K562 (cell line): ENCODE results near the gene TEKT2. TPM values are rescaled to one million over a fixed set of nuclear protein-coding genes. Genes with fewer than 3 reads are reported as not detected.

Experiments used
- ATAC-seq: fragments of 200-7000 bp; cut with Tn5 transposase; 3 replicates; pipeline ENCODE4 v1.9.1; 2020; ENCODE audit warnings: moderate library complexity
- BruUV-seq: library from RNA; stranded (reverse); fragments of 400-500 nt; replicated peaks from 2 replicates; lab custom pipeline; 2021; lab: Mats Ljungman, UMichigan
- CTCF ChIA-PET: fragments of 300-600 bp; formaldehyde crosslinking; extraction: SDS; loops from one replicate; lab custom pipeline; 2021; ENCODE audit warnings: low intra/inter-chr PET ratio; lab: Yijun Ruan, JAX
- POLR2A ChIA-PET: fragments of 300-600, 350-650 bp; sonication (Branson Sonifier 250); formaldehyde crosslinking; extraction: SDS; loops from one replicate; lab custom pipeline; 2021; ENCODE audit warnings: antibody characterized with exemption, inconsistent platforms; lab: Yijun Ruan, JAX
- DNase-seq, 4 experiments: peaks; one replicate each; pipeline versions ENCODE4 v3.0.0 to v3.0.0-alpha.2; 2011 to 2018; ENCODE audit warnings: low spot score in 3 of 4, mixed read lengths in 3 of 4; ENCODE audit errors: extremely low read depth in 1 of 4
- FAIRE-seq: peaks from 2 replicates; lab custom pipeline; 2011; peaks lifted over from hg19 to GRCh38; lab: Jason Lieb, UNC
- H2AFZ ChIP-seq: 2 replicates; pipeline ENCODE4 v1.6.0; 2011; ENCODE audit warnings: low read depth, low read length, control low read depth, inconsistent platforms
- H3K27ac ChIP-seq: fragments of 200-600 bp; 3 replicates; pipeline ENCODE4 v1.8.0; 2011; ENCODE audit warnings: low read depth, mild to moderate bottlenecking, control low read depth, inconsistent platforms, low read length, moderate library complexity, mixed read lengths; ENCODE audit errors: extremely low read depth
- H3K27me3 ChIP-seq, 2 experiments: fragments of 300-600 bp in 1 of 2; 2 replicates in 1 of 2; 3 replicates in 1 of 2; pipeline versions ENCODE4 v1.6.0 to v1.8.0; 2011; ENCODE audit warnings: inconsistent platforms in 2 of 2, low read length in 2 of 2, mild to moderate bottlenecking in 1 of 2, mixed read lengths in 1 of 2, moderate library complexity in 1 of 2; ENCODE audit not compliant: control insufficient read depth in 2 of 2, insufficient read depth in 2 of 2
- H3K36me3 ChIP-seq: fragments of 300-600 bp; 3 replicates; pipeline ENCODE4 v1.8.0; 2011; ENCODE audit warnings: mild to moderate bottlenecking, low read length, inconsistent platforms; ENCODE audit not compliant: control insufficient read depth, insufficient read depth
- H3K4me1 ChIP-seq, 2 experiments: fragments of 200-600 bp in 1 of 2; replicated peaks in 1 of 2; 2 replicates in 1 of 2; 3 replicates in 1 of 2; pipeline versions ENCODE4 v1.5.1 to v1.8.0; 2011; ENCODE audit warnings: inconsistent platforms in 2 of 2, low read length in 2 of 2, mild to moderate bottlenecking in 1 of 2, mixed read lengths in 1 of 2, moderate library complexity in 1 of 2; ENCODE audit not compliant: control insufficient read depth in 2 of 2, insufficient read depth in 2 of 2
- H3K4me2 ChIP-seq: 2 replicates; pipeline ENCODE4 v1.6.1; 2011; ENCODE audit warnings: low read length, control low read depth, inconsistent platforms, mixed read lengths; ENCODE audit not compliant: insufficient read depth
- H3K4me3 ChIP-seq: fragments of 200-600 bp; sonication (generic), shearing (Covaris generic); 2 replicates; pipeline ENCODE4 v1.5.1; 2016; ENCODE audit warnings: control low read depth, inconsistent platforms
- H3K79me2 ChIP-seq: fragments of 200-600 bp; 3 replicates; pipeline ENCODE4 v1.8.0; 2011; ENCODE audit warnings: low read length, inconsistent platforms; ENCODE audit not compliant: control insufficient read depth, insufficient read depth
- H3K9ac ChIP-seq, 2 experiments: 2 replicates each; pipeline versions ENCODE4 v1.6.0 to v1.6.1; 2011; ENCODE audit warnings: low read depth in 2 of 2, low read length in 2 of 2, control low read depth in 1 of 2, inconsistent platforms in 1 of 2, mild to moderate bottlenecking in 1 of 2, mixed read lengths in 1 of 2; ENCODE audit not compliant: insufficient read depth in 1 of 2
- H3K9me1 ChIP-seq: one replicate; pipeline ENCODE4 v1.6.0; 2011; ENCODE audit warnings: inconsistent platforms, mild to moderate bottlenecking, low read length, moderate library complexity; ENCODE audit not compliant: control insufficient read depth, insufficient read depth
- H3K9me3 ChIP-seq: replicated peaks from 2 replicates; pipeline ENCODE4 v1.5.1; 2011; ENCODE audit warnings: low read depth, low read length, inconsistent platforms; ENCODE audit not compliant: control insufficient read depth, insufficient read depth
- H4K20me1 ChIP-seq: replicated peaks from 2 replicates; pipeline ENCODE4 v1.6.1; 2011; ENCODE audit warnings: low read length, inconsistent platforms, mixed read lengths; ENCODE audit not compliant: control insufficient read depth, insufficient read depth
- CHD2 ChIP-seq: IDR thresholded peaks from 2 replicates; pipeline ENCODE4 v1.6.1; 2011; ENCODE audit warnings: low read depth, low read length
- ETV1 ChIP-seq: fragments of 450-650 bp; conservative IDR thresholded peaks from 2 replicates; pipeline ENCODE4 v1.6.1; 2016; ENCODE audit warnings: missing genetic modification characterization, control low read depth, low read depth, missing compliant biosample characterization
- ETV5 ChIP-seq: sonication (generic); formaldehyde crosslinking; IDR thresholded peaks from 2 replicates; pipeline ENCODE4 v1.4.0; 2020; ENCODE audit warnings: low read depth, mild to moderate bottlenecking, missing genetic modification reagents
- ETV6 ChIP-seq, 3 experiments: fragments of 150-350 bp in 1 of 3; sonication (generic) in 1 of 3; formaldehyde crosslinking in 1 of 3; IDR thresholded peaks; 2 replicates each; pipeline versions ENCODE4 v1.6.1 to v1.8.0; 2014 to 2022; ENCODE audit warnings: borderline replicate concordance in 2 of 3, low read depth in 2 of 3, antibody characterized with exemption in 1 of 3, low read length in 1 of 3, mild to moderate bottlenecking in 1 of 3, missing genetic modification reagents in 1 of 3
- HOXB6 ChIP-seq: fragments of 250-450 bp; sonication (Bioruptor Pico); IDR thresholded peaks from 2 replicates; pipeline ENCODE4 v1.5.1; 2022; ENCODE audit warnings: mild to moderate bottlenecking, borderline replicate concordance
- NFE2 ChIP-seq: IDR thresholded peaks from 2 replicates; pipeline ENCODE4 v1.6.1; 2014; ENCODE audit warnings: antibody characterized with exemption, low read depth
- SMARCE1 ChIP-seq: fragments of 450-650 bp; IDR thresholded peaks from 2 replicates; pipeline ENCODE4 v1.7.1; 2016; ENCODE audit warnings: mild to moderate bottlenecking
- SMC3 ChIP-seq: conservative IDR thresholded peaks from 2 replicates; pipeline ENCODE4 v1.6.1; 2011; ENCODE audit warnings: low read depth, low read length, improper control_type of control experiment; ENCODE audit not compliant: insufficient read depth
- SREBF2 ChIP-seq: sonication (generic); formaldehyde crosslinking; IDR thresholded peaks from 2 replicates; pipeline ENCODE4 v1.4.0; 2020; ENCODE audit warnings: mild to moderate bottlenecking, missing genetic modification reagents
- TEAD4 ChIP-seq, 2 experiments: sonication (generic) in 1 of 2; formaldehyde crosslinking in 1 of 2; IDR thresholded peaks; 2 replicates each; pipeline versions ENCODE4 v1.6.1 to v1.8.0; 2012 to 2022; ENCODE audit warnings: borderline replicate concordance in 1 of 2, inconsistent platforms in 1 of 2, low read length in 1 of 2, mild to moderate bottlenecking in 1 of 2, missing genetic modification reagents in 1 of 2
- XRCC5 ChIP-seq: fragments of 200-400 bp; formaldehyde crosslinking; IDR thresholded peaks from 2 replicates; pipeline ENCODE4 v1.6.1; 2017; ENCODE audit warnings: low read depth, mild to moderate bottlenecking, low read length
- ZFP1 ChIP-seq: fragments of 450-650 bp; formaldehyde crosslinking; IDR thresholded peaks from 2 replicates; pipeline ENCODE4 v1.4.0; 2020; ENCODE audit warnings: mild to moderate bottlenecking, mixed read lengths
- ZFX ChIP-seq: sonication (generic); formaldehyde crosslinking; IDR thresholded peaks from 2 replicates; pipeline ENCODE4 v1.8.0; 2022; ENCODE audit warnings: mild to moderate bottlenecking, missing genetic modification reagents, moderate library complexity
- ZKSCAN1 ChIP-seq: fragments of 150-350 bp; IDR thresholded peaks from 2 replicates; pipeline ENCODE4 v1.6.1; 2016; ENCODE audit warnings: low read depth, low read length
- ZNF384 ChIP-seq: IDR thresholded peaks from 2 replicates; pipeline ENCODE4 v1.6.1; 2012; ENCODE audit warnings: low read depth, low read length, improper control_type of control experiment
- WGBS: fragments of 100-300 bp; shearing (Covaris generic); methylation state at CpG from one replicate; pipeline ENCODE4 v1.1.6; 2016; ENCODE audit warnings: low coverage, mixed read lengths; ENCODE audit not compliant: insufficient coverage; ENCODE audit errors: missing lambda C conversion rate; 5-methylcytosine and 5-hydroxymethylcytosine counted together
- in situ Hi-C: fragments of 300-500 bp; cut with MboI; formaldehyde crosslinking; loops from 4 replicates; pipeline ENCODE4 v1.15.0; 2018; ENCODE audit warnings: inconsistent platforms, mixed read lengths
- intact Hi-C: fragments of 100-400 bp; cut with micrococcal nuclease; formaldehyde crosslinking; loops from 2 replicates; pipeline ENCODE4 v1.14.2; 2022
- polyA plus RNA-seq, 8 experiments: library from polyadenylated mRNA; depleted of rRNA in 4 of 8; stranded (reverse) in 5 of 8; unstranded in 3 of 8; fragments of >200 nt; fragmentation: Nextera tagmentation in 2 of 8; fragmentation: Illumina TruSeq in 1 of 8; extraction: Ambion mirVana in 2 of 8; extraction: Trizol in 1 of 8; gene quantifications; 2 replicates each; pipeline versions ENCODE4 v1.2.1 to v1.2.3, GENCODE V29; 2011 to 2014; ENCODE audit warnings: inconsistent platforms in 1 of 8, missing spikeins in 1 of 8
- total RNA-seq, 7 experiments: library from RNA; depleted of rRNA in 6 of 7; stranded (reverse); fragments of >200 nt in 6 of 7; fragmentation: Illumina TruSeq in 2 of 7; extraction: Trizol in 2 of 7; gene quantifications; 2 replicates each; pipeline versions ENCODE4 v1.2.1 to v1.2.3, GENCODE V29; 2011 to 2021; ENCODE audit warnings: low replicate concordance in 1 of 7
- TF ChIP-seq, protein P1 (sequence below): fragments of 450-650 bp; formaldehyde crosslinking; IDR thresholded peaks from 2 replicates; pipeline ENCODE4 v1.4.0; 2022; ENCODE audit warnings: mild to moderate bottlenecking, moderate library complexity

Gene TEKT2
- total and polyA plus RNA-seq, 9 of the 15 experiments (the other 6 are each of a cell fraction or from before 2014, with no cell fraction given): 0.06 to 0.94 (median 0.30) TPM; not detected in 1

DNA sequence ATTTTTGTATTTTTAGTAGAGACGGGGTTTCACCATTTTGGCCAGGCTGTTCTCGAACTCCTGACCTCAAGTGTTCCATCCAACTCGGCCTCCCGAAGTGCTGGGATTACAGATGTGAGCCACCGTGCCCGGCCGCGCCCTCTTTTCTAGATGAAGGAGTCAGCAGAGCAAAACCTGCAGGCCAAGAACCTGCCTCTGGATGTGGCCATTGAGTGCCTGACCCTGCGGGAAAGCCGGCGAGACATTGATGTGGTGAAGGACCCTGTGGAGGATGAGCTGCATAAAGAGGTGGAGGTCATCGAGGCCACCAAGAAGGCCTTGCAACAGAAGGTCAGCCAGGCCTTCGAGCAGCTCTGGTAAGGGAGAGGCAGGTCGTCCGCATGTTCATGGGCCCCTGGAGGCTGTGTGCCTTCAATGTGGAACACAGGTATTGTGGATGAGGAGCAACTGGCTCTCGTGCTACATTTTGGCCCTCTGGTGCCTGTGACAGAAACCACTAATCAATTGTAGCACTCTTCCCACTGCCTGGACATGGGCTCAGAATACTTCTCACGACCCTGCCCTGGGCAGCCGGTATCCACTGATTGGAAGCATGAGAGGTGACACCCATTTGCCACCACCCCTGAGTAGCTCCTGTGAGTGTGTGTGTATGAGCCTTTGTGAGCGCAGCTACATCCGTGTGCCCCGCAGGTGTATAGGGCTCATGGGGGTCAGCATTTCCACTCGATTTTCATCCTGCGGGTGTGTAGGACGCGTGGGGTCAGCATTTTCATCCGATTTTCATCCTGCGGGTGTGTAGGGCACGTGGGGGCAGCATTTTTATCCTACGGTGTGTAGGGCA is 2.0 kb downstream of the TEKT2 start:
- peaks cover 6% of the 10 kb centered on the region for H3K9me1 ChIP-seq
- no peaks in the 10 kb centered on the region for H3K9me3 ChIP-seq
- WGBS: 74% methylated on average over 29 of the region's 29 CpGs
- peak in 1 of 4 experiments; percentile 14 for DNase-seq
- H3K36me3 ChIP-seq: peaks cover 9% of the 10 kb centered on the region; the same call in 1 of the 3 replicates
- in situ Hi-C loops (no loop called here), intact Hi-C loops (loop anchor here (5.0 kb wide), 2 partner anchors 154 to 229 kb away; partner anchors contain the start of gene AGO3)
- peaks cover 18% of the 10 kb centered on the region for H3K79me2 ChIP-seq
- H3K4me1 ChIP-seq: peaks cover 18 to 44% of the 10 kb centered on the region in 2 experiments; a peak in 4 of 5 replicates
- CTCF ChIA-PET: no interaction called here
- no peak overlapping the region for H3K27ac ChIP-seq
- 0 out of 4 replicates have a peak overlapping the region, but pooled peaks of 1 of the 2 experiments have one; percentile 2 for H3K9ac ChIP-seq
- TF ChIP-seq ETV5 (no peak), TEAD4 (IDR thresholded peaks at IDR 0.05; ENCODE audit: low read length) (no peak), TEAD4 (CRISPR knock-in tag; IDR thresholded peaks at IDR 0.05; ENCODE audit: borderline replicate concordance) (no peak), SMARCE1 (no peak), NFE2 (no peak), ZKSCAN1 (no peak), ETV1 (tag) (no peak), XRCC5 (no peak), ETV6 (IDR thresholded peaks at IDR 0.05; ENCODE audit: borderline replicate concordance in 1 of 2, low read depth in 2 of 2, low read length in 1 of 2) (no peak), ETV6 (CRISPR knock-in tag; IDR thresholded peaks at IDR 0.05; ENCODE audit: borderline replicate concordance) (no peak), CHD2 (no peak), SREBF2 (CRISPR knock-in tag) (no peak), ZFP1 (no peak), SMC3 (no peak), ZFX (no peak), ZNF384 (no peak), HOXB6 (CRISPR knock-in tag) (no peak)
- TF ChIP-seq, protein P1, sequence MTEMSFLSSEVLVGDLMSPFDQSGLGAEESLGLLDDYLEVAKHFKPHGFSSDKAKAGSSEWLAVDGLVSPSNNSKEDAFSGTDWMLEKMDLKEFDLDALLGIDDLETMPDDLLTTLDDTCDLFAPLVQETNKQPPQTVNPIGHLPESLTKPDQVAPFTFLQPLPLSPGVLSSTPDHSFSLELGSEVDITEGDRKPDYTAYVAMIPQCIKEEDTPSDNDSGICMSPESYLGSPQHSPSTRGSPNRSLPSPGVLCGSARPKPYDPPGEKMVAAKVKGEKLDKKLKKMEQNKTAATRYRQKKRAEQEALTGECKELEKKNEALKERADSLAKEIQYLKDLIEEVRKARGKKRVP: no peak
- TF ChIP-seq, all 486 proteins: peak for 0
- Histone ChIP-seq H4K20me1 (no peaks in the 10 kb centered on the region), H3K4me2 (no peak overlapping the region), H3K4me3 (no peak overlapping the region), H2AFZ (peak overlapping the region; percentile 99), H3K27me3 (no peaks in the 10 kb centered on the region)
- POLR2A ChIA-PET: interaction anchor here (1.1 to 1.5 kb wide), 2 partner anchors 9 to 31 kb away, joined by 3 to 4 read pairs; no protein-coding TSS in a partner anchor
- BruUV-seq: no TSS peak
- no peak for ATAC-seq
- no peak for FAIRE-seq
